HepG2 (cell line): ENCODE measurements around the gene METRN. TPM values are rescaled to one million over a fixed set of nuclear protein-coding genes. Genes with fewer than 3 reads are reported as not detected.

Experiments used
- KAT8 ChIP-seq: IDR thresholded peaks from 2 replicates; pipeline ENCODE4 v1.6.1; 2016; ENCODE audit warnings: missing genetic modification reagents, missing compliant biosample characterization
- NONO ChIP-seq, 2 experiments: fragments of 450-650 bp in 1 of 2; sonication (generic) in 1 of 2; formaldehyde crosslinking in 1 of 2; IDR thresholded peaks in 1 of 2; conservative IDR thresholded peaks in 1 of 2; 2 replicates each; pipeline versions ENCODE4 v1.6.1 to v1.8.0; 2017 to 2022; ENCODE audit warnings: mild to moderate bottlenecking in 1 of 2, missing genetic modification reagents in 1 of 2, moderate library complexity in 1 of 2
- SCMH1 ChIP-seq: sonication (generic); formaldehyde crosslinking; IDR thresholded peaks from 2 replicates; pipeline ENCODE4 v1.9.0; 2021; ENCODE audit warnings: missing genetic modification reagents, mild to moderate bottlenecking, borderline replicate concordance
- ZBTB7A ChIP-seq: sonication (generic); formaldehyde crosslinking; IDR thresholded peaks from 2 replicates; pipeline ENCODE4 v1.8.0; 2022; ENCODE audit warnings: mild to moderate bottlenecking, missing genetic modification reagents
- polyA plus RNA-seq, 8 experiments: library from polyadenylated mRNA; depleted of rRNA in 3 of 8; stranded (reverse) in 7 of 8; unstranded in 1 of 8; fragments of >200 nt; fragmentation: Illumina TruSeq in 4 of 8; extraction: Trizol in 4 of 8; gene quantifications; 2 replicates each; pipeline versions ENCODE4 v1.2.1 to v1.2.3, GENCODE V29; 2011 to 2016; ENCODE audit warnings: low read depth in 4 of 8, missing spikeins in 1 of 8, mixed read lengths in 1 of 8; ENCODE audit not compliant: insufficient read depth in 1 of 8
- total RNA-seq, 5 experiments: library from RNA; depleted of rRNA; stranded (reverse); fragments of >200 nt; fragmentation: Illumina TruSeq; extraction: Trizol; gene quantifications; 2 replicates each; pipeline ENCODE4 v1.2.3, GENCODE V29; 2016; ENCODE audit warnings: low read depth in 1 of 5
- TF ChIP-seq, protein P1 (sequence below): sonication (generic); formaldehyde crosslinking; conservative IDR thresholded peaks from 2 replicates; pipeline ENCODE4 v1.8.0; 2022; ENCODE audit warnings: mild to moderate bottlenecking, moderate library complexity, missing genetic modification reagents
- TF ChIP-seq, protein P2 (sequence below), 2 experiments: sonication (generic) in 1 of 2; formaldehyde crosslinking in 1 of 2; IDR thresholded peaks; 2 replicates each; pipeline versions ENCODE4 v1.5.1 to v1.6.1; 2011 to 2020; ENCODE audit warnings: borderline replicate concordance in 1 of 2, low read depth in 1 of 2, low read length in 1 of 2, mild to moderate bottlenecking in 1 of 2, missing genetic modification reagents in 1 of 2, moderate library complexity in 1 of 2
- TF ChIP-seq, protein P3 (sequence below): sonication (generic); formaldehyde crosslinking; IDR thresholded peaks from 2 replicates; pipeline ENCODE4 v1.4.0; 2020; ENCODE audit warnings: mild to moderate bottlenecking, low read depth, missing genetic modification reagents
- TF ChIP-seq, protein P4 (sequence below): sonication (generic); formaldehyde crosslinking; IDR thresholded peaks from 2 replicates; pipeline ENCODE4 v1.8.1; 2022; ENCODE audit warnings: mild to moderate bottlenecking, missing genetic modification reagents
- TF ChIP-seq, protein P5 (sequence below): sonication (generic); formaldehyde crosslinking; IDR thresholded peaks from 2 replicates; pipeline ENCODE4 v1.4.0; 2020; ENCODE audit warnings: missing genetic modification reagents
- TF ChIP-seq, protein P6 (sequence below): sonication (generic); formaldehyde crosslinking; IDR thresholded peaks from 2 replicates; pipeline ENCODE4 v1.4.0; 2020; ENCODE audit warnings: mild to moderate bottlenecking, missing genetic modification reagents
- TF ChIP-seq, protein P7 (sequence below): sonication (generic); formaldehyde crosslinking; IDR thresholded peaks from 2 replicates; pipeline ENCODE4 v1.5.0; 2020; ENCODE audit warnings: mild to moderate bottlenecking, low read depth, missing genetic modification reagents, borderline replicate concordance
- TF ChIP-seq, protein P8 (sequence below): sonication (generic); formaldehyde crosslinking; IDR thresholded peaks from 2 replicates; pipeline ENCODE4 v1.4.0; 2020; ENCODE audit warnings: missing genetic modification reagents, borderline replicate concordance

The METRN gene
- total and polyA plus RNA-seq, 2 of the 13 experiments (the other 11 are each of a cell fraction or from before 2014, with no cell fraction given), result 25.5 to 46.1 TPM

DNA sequence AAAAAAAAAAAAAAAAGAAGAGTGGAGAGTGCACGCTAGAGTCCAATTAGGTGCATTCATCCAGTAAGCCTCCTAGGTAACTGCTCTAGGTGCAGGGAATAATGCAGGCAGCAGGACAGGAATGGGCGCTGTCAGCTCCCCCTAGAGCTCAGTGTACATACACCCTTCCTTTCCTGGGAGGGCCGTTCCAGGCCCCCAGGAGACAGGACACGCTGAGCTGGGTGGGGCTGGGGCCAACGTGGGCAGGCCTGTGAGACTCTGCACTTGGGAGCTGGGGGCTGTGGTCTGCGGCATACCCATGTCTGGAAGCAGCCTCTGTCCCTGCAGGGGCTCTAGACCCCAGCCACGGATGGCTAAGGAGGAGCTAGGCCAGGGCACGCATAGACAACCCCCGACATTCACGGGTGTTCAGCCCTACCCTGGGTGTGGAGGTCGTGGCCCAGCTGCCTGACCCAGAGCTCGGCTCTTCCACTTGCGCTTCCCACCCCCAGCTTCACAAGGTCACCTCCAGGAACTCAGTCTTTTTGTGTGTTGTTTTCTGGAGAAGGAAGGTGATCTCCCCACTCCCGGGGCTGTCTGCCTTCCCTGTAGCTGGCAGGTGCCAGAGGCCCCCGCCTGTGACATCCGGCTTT, 5.0 kb downstream of the METRN start (continued):
- TF ChIP-seq, protein P1, sequence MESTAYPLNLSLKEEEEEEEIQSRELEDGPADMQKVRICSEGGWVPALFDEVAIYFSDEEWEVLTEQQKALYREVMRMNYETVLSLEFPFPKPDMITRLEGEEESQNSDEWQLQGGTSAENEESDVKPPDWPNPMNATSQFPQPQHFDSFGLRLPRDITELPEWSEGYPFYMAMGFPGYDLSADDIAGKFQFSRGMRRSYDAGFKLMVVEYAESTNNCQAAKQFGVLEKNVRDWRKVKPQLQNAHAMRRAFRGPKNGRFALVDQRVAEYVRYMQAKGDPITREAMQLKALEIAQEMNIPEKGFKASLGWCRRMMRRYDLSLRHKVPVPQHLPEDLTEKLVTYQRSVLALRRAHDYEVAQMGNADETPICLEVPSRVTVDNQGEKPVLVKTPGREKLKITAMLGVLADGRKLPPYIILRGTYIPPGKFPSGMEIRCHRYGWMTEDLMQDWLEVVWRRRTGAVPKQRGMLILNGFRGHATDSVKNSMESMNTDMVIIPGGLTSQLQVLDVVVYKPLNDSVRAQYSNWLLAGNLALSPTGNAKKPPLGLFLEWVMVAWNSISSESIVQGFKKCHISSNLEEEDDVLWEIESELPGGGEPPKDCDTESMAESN, result 0 out of 2 replicates have a peak, but pooled peaks have one; percentile 44
- TF ChIP-seq, protein P2, sequence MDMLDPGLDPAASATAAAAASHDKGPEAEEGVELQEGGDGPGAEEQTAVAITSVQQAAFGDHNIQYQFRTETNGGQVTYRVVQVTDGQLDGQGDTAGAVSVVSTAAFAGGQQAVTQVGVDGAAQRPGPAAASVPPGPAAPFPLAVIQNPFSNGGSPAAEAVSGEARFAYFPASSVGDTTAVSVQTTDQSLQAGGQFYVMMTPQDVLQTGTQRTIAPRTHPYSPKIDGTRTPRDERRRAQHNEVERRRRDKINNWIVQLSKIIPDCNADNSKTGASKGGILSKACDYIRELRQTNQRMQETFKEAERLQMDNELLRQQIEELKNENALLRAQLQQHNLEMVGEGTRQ (IDR thresholded peaks at IDR 0.05; ENCODE audit: low read depth, low read length), result no peak
- TF ChIP-seq, protein P2 (CRISPR knock-in tag; IDR thresholded peaks at IDR 0.05; ENCODE audit: borderline replicate concordance), result no peak
- TF ChIP-seq ZBTB7A (no peak), NONO (IDR thresholded peaks at IDR 0.05) (no peak), NONO (CRISPR knock-in tag; conservative IDR thresholded peaks at IDR 0.05) (0 out of 2 replicates have a peak, but pooled peaks have one; percentile 5), SCMH1 (CRISPR knock-in tag) (no peak), KAT8 (CRISPR knock-in tag) (no peak)
- TF ChIP-seq, protein P3, sequence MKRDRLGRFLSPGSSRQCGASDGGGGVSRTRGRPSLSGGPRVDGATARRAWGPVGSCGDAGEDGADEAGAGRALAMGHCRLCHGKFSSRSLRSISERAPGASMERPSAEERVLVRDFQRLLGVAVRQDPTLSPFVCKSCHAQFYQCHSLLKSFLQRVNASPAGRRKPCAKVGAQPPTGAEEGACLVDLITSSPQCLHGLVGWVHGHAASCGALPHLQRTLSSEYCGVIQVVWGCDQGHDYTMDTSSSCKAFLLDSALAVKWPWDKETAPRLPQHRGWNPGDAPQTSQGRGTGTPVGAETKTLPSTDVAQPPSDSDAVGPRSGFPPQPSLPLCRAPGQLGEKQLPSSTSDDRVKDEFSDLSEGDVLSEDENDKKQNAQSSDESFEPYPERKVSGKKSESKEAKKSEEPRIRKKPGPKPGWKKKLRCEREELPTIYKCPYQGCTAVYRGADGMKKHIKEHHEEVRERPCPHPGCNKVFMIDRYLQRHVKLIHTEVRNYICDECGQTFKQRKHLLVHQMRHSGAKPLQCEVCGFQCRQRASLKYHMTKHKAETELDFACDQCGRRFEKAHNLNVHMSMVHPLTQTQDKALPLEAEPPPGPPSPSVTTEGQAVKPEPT, result no peak
- TF ChIP-seq, protein P4, sequence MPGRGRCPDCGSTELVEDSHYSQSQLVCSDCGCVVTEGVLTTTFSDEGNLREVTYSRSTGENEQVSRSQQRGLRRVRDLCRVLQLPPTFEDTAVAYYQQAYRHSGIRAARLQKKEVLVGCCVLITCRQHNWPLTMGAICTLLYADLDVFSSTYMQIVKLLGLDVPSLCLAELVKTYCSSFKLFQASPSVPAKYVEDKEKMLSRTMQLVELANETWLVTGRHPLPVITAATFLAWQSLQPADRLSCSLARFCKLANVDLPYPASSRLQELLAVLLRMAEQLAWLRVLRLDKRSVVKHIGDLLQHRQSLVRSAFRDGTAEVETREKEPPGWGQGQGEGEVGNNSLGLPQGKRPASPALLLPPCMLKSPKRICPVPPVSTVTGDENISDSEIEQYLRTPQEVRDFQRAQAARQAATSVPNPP (CRISPR knock-in tag), result no peak
- TF ChIP-seq, protein P5, sequence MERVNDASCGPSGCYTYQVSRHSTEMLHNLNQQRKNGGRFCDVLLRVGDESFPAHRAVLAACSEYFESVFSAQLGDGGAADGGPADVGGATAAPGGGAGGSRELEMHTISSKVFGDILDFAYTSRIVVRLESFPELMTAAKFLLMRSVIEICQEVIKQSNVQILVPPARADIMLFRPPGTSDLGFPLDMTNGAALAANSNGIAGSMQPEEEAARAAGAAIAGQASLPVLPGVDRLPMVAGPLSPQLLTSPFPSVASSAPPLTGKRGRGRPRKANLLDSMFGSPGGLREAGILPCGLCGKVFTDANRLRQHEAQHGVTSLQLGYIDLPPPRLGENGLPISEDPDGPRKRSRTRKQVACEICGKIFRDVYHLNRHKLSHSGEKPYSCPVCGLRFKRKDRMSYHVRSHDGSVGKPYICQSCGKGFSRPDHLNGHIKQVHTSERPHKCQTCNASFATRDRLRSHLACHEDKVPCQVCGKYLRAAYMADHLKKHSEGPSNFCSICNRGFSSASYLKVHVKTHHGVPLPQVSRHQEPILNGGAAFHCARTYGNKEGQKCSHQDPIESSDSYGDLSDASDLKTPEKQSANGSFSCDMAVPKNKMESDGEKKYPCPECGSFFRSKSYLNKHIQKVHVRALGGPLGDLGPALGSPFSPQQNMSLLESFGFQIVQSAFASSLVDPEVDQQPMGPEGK (CRISPR knock-in tag), result peak; percentile 97
- TF ChIP-seq, protein P6, sequence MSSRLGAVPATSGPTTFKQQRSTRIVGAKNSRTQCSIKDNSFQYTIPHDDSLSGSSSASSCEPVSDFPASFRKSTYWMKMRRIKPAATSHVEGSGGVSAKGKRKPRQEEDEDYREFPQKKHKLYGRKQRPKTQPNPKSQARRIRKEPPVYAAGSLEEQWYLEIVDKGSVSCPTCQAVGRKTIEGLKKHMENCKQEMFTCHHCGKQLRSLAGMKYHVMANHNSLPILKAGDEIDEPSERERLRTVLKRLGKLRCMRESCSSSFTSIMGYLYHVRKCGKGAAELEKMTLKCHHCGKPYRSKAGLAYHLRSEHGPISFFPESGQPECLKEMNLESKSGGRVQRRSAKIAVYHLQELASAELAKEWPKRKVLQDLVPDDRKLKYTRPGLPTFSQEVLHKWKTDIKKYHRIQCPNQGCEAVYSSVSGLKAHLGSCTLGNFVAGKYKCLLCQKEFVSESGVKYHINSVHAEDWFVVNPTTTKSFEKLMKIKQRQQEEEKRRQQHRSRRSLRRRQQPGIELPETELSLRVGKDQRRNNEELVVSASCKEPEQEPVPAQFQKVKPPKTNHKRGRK (CRISPR knock-in tag), result no peak
- TF ChIP-seq, protein P7, sequence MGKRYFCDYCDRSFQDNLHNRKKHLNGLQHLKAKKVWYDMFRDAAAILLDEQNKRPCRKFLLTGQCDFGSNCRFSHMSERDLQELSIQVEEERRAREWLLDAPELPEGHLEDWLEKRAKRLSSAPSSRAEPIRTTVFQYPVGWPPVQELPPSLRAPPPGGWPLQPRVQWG (CRISPR knock-in tag), result no peak
- TF ChIP-seq, protein P8, sequence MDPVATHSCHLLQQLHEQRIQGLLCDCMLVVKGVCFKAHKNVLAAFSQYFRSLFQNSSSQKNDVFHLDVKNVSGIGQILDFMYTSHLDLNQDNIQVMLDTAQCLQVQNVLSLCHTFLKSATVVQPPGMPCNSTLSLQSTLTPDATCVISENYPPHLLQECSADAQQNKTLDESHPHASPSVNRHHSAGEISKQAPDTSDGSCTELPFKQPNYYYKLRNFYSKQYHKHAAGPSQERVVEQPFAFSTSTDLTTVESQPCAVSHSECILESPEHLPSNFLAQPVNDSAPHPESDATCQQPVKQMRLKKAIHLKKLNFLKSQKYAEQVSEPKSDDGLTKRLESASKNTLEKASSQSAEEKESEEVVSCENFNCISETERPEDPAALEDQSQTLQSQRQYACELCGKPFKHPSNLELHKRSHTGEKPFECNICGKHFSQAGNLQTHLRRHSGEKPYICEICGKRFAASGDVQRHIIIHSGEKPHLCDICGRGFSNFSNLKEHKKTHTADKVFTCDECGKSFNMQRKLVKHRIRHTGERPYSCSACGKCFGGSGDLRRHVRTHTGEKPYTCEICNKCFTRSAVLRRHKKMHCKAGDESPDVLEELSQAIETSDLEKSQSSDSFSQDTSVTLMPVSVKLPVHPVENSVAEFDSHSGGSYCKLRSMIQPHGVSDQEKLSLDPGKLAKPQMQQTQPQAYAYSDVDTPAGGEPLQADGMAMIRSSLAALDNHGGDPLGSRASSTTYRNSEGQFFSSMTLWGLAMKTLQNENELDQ, result no peak
